ENCODE data around the gene C2CD5. TPM values are rescaled to one million over a fixed set of nuclear protein-coding genes. Genes with fewer than 3 reads are reported as not detected.
"Not testable (repeated sequence)": the region's sequence is repeated elsewhere in the genome, so short reads cannot be mapped to it uniquely, and the experiment has no call there.

C2CD5 gene
- total RNA-seq, 1 experiment from 2014 or later: 15.9 TPM

DNA sequence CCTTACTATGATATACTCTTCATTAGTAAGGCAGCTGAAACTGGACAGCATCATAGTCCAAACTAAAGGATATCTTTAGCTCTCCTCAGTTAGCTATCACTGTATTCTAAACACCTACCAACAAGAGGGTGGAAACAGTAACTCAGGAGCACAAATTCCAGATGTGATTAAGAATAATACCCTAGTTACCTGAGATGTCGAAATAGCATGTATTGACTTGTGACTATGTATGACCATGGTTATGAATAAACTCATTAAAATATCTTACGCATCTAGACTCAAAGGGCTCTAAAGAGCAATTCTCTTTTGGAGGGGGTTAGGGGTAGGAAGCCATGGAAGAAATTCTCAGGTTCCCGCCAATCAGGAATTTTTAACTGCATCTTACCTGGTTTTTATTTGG lies 90.8 kb downstream of the C2CD5 start:
- Histone ChIP-seq H3K9me3 (ENCODE audit: control insufficient read depth, insufficient read depth, low read depth, low read length) (no peaks in the 10 kb centered on the region), H3K4me3 (ENCODE audit: low read depth in 2 of 2, low read length in 2 of 2) (no peak overlapping the region), H3K36me3 (ENCODE audit: control insufficient read depth, insufficient read depth, low read length) (no peaks in the 10 kb centered on the region), H3K27me3 (ENCODE audit: control insufficient read depth, insufficient read depth, low read length) (no peaks in the 10 kb centered on the region), H3K27ac (ENCODE audit: low read length) (no peak overlapping the region), H3K4me1 (ENCODE audit: control insufficient read depth, insufficient read depth, low read length) (no peaks in the 10 kb centered on the region)
- BruUV-seq (replicated peaks): no TSS peak
- DNase-seq (ENCODE audit: low read depth, low spot score) (no peak), ATAC-seq (no peak)
- POLR2A ChIA-PET: no interaction called here
- intact Hi-C loops (cut with micrococcal nuclease; ENCODE audit: unreplicated experiment): no loop called here
- in situ Hi-C loops (cut with HindIII; ENCODE audit: low pct_unique_long_range_greater_than_20kb, low sequenced_read_pairs): no loop called here
- CTCF ChIA-PET: no interaction called here
- TF ChIP-seq, protein P1, sequence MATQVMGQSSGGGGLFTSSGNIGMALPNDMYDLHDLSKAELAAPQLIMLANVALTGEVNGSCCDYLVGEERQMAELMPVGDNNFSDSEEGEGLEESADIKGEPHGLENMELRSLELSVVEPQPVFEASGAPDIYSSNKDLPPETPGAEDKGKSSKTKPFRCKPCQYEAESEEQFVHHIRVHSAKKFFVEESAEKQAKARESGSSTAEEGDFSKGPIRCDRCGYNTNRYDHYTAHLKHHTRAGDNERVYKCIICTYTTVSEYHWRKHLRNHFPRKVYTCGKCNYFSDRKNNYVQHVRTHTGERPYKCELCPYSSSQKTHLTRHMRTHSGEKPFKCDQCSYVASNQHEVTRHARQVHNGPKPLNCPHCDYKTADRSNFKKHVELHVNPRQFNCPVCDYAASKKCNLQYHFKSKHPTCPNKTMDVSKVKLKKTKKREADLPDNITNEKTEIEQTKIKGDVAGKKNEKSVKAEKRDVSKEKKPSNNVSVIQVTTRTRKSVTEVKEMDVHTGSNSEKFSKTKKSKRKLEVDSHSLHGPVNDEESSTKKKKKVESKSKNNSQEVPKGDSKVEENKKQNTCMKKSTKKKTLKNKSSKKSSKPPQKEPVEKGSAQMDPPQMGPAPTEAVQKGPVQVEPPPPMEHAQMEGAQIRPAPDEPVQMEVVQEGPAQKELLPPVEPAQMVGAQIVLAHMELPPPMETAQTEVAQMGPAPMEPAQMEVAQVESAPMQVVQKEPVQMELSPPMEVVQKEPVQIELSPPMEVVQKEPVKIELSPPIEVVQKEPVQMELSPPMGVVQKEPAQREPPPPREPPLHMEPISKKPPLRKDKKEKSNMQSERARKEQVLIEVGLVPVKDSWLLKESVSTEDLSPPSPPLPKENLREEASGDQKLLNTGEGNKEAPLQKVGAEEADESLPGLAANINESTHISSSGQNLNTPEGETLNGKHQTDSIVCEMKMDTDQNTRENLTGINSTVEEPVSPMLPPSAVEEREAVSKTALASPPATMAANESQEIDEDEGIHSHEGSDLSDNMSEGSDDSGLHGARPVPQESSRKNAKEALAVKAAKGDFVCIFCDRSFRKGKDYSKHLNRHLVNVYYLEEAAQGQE (IDR thresholded peaks at IDR 0.05; ENCODE audit: insufficient read depth in 1 of 2, low read depth in 2 of 2, low read length in 1 of 2): no peak
- TF ChIP-seq POLR2AphosphoS5 (IDR thresholded peaks at IDR 0.05; ENCODE audit: low read depth, low read length) (no peak), TCF7L2 (IDR thresholded peaks at IDR 0.05; ENCODE audit: low read depth, low read length) (no peak), SIN3A (IDR thresholded peaks at IDR 0.05; ENCODE audit: borderline replicate concordance, insufficient read depth, low read depth, low read length) (no peak), CTCF (IDR thresholded peaks at IDR 0.05) (no peak)

DNA sequence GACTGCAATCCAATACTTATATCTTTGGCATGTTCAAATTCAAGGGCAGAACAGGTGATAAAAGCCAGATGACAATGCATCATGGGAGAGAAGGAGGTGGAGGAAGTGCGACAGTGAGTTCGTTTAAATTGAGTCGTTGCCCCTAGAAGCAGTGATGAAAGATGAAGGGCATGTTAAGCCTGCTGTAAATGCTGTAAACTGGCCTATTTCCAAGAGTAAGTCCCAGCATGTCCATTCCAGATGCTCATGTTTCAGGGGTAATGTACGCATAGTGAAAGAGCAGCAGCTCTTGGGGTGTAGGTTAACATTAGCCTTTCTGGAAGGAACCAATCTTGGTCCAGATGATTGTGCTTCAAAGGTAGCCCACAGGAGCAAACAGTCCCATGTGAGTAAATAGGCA lies 97.1 kb downstream of the C2CD5 start:
- intact Hi-C loops (cut with micrococcal nuclease; ENCODE audit: unreplicated experiment): no loop called here
- no peak for TF ChIP-seq SIN3A (IDR thresholded peaks at IDR 0.05; ENCODE audit: borderline replicate concordance, insufficient read depth, low read depth, low read length)
- TF ChIP-seq, protein P1 (IDR thresholded peaks at IDR 0.05; ENCODE audit: insufficient read depth in 1 of 2, low read depth in 2 of 2, low read length in 1 of 2): no peak
- TF ChIP-seq POLR2AphosphoS5 (IDR thresholded peaks at IDR 0.05; ENCODE audit: low read depth, low read length): no peak
- TF ChIP-seq CTCF (IDR thresholded peaks at IDR 0.05): no peak
- no peak for TF ChIP-seq TCF7L2 (IDR thresholded peaks at IDR 0.05; ENCODE audit: low read depth, low read length)

DNA sequence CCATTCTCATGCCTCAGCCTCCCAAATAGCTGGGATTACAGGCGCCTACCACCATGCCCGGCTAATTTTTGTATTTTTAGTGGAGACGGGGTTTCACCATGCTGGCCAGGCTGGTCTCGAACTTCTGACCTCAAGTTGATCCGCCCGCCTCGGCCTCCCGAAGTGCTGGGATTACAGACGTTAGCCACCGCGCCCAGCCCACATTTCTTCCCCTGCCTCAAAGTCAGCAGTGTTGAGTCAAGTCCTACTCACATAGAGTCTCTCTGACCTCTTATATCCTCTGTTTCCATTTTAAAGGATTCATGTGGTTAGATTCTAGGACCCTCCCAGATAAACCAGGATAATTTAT lies 100.1 kb downstream of the C2CD5 start:
- CTCF ChIA-PET; H3K36me3 ChIP-seq (ENCODE audit: control insufficient read depth, insufficient read depth, low read length); H3K4me3 ChIP-seq (ENCODE audit: low read depth in 2 of 2, low read length in 2 of 2); H3K9me3 ChIP-seq (ENCODE audit: control insufficient read depth, insufficient read depth, low read depth, low read length); ATAC-seq; H3K27ac ChIP-seq (ENCODE audit: low read length); intact Hi-C loops (cut with micrococcal nuclease; ENCODE audit: unreplicated experiment); in situ Hi-C loops (cut with HindIII; ENCODE audit: low pct_unique_long_range_greater_than_20kb, low sequenced_read_pairs); DNase-seq (ENCODE audit: low read depth, low spot score); H3K4me1 ChIP-seq (ENCODE audit: control insufficient read depth, insufficient read depth, low read length); H3K27me3 ChIP-seq (ENCODE audit: control insufficient read depth, insufficient read depth, low read length); BruUV-seq (replicated peaks); POLR2A ChIA-PET: not testable (repeated sequence)

More for the DNA sequence above, 97.1 kb downstream of the C2CD5 start:
- in situ Hi-C loops (cut with HindIII; ENCODE audit: low pct_unique_long_range_greater_than_20kb, low sequenced_read_pairs): no loop called here
- no peak overlapping the region for H3K27ac ChIP-seq (ENCODE audit: low read length)
- H3K9me3 ChIP-seq (ENCODE audit: control insufficient read depth, insufficient read depth, low read depth, low read length): no peaks in the 10 kb centered on the region
- ChIA-PET POLR2A (no interaction called here), CTCF (no interaction called here)
- no peaks in the 10 kb centered on the region for H3K4me1 ChIP-seq (ENCODE audit: control insufficient read depth, insufficient read depth, low read length)
- no TSS peak for BruUV-seq (replicated peaks)
- DNase-seq (ENCODE audit: low read depth, low spot score) (no peak), ATAC-seq (no peak)
- H3K27me3 ChIP-seq (ENCODE audit: control insufficient read depth, insufficient read depth, low read length): no peaks in the 10 kb centered on the region
- H3K4me3 ChIP-seq (ENCODE audit: low read depth in 2 of 2, low read length in 2 of 2): no peak overlapping the region
- no peaks in the 10 kb centered on the region for H3K36me3 ChIP-seq (ENCODE audit: control insufficient read depth, insufficient read depth, low read length)
